WTC11 (cell line): Measurements from ENCODE around the gene IL1F10.

Source experiments
- EMX1 ChIP-seq: fragments of 250-450 bp; sonication (Bioruptor Pico); IDR thresholded peaks from 2 replicates; pipeline ENCODE4 v1.8.0; 2021; ENCODE audit warnings: mild to moderate bottlenecking
- ETV6 ChIP-seq: sonication (generic); formaldehyde crosslinking; IDR thresholded peaks from 2 replicates; pipeline ENCODE4 v1.8.1; 2022; ENCODE audit warnings: mild to moderate bottlenecking, missing genetic modification reagents
- NFYB ChIP-seq: sonication (generic); formaldehyde crosslinking; conservative IDR thresholded peaks from 2 replicates; pipeline ENCODE4 v1.8.0; 2022; ENCODE audit warnings: low read depth, missing genetic modification reagents
- SP1 ChIP-seq: sonication (generic); formaldehyde crosslinking; conservative IDR thresholded peaks from 2 replicates; pipeline ENCODE4 v1.8.1; 2022; ENCODE audit warnings: missing genetic modification reagents
- TF ChIP-seq, protein P1 (sequence below): sonication (generic); formaldehyde crosslinking; IDR thresholded peaks from 2 replicates; pipeline ENCODE4 v1.8.1; 2022; ENCODE audit warnings: missing genetic modification reagents, borderline replicate concordance
- TF ChIP-seq, protein P2 (sequence below): fragments of 200-600 bp; IDR thresholded peaks from 2 replicates; pipeline ENCODE4 v1.8.0; 2022; ENCODE audit warnings: antibody characterized with exemption
- TF ChIP-seq, protein P3 (sequence below): sonication (generic); formaldehyde crosslinking; IDR thresholded peaks from 2 replicates; pipeline ENCODE4 v1.8.1; 2022; ENCODE audit warnings: low read depth, mild to moderate bottlenecking, moderate library complexity, missing genetic modification reagents, borderline replicate concordance
- TF ChIP-seq, protein P4 (sequence below): sonication (generic); formaldehyde crosslinking; IDR thresholded peaks from 2 replicates; pipeline ENCODE4 v1.8.1; 2022; ENCODE audit warnings: low read depth, missing genetic modification reagents, borderline replicate concordance

DNA sequence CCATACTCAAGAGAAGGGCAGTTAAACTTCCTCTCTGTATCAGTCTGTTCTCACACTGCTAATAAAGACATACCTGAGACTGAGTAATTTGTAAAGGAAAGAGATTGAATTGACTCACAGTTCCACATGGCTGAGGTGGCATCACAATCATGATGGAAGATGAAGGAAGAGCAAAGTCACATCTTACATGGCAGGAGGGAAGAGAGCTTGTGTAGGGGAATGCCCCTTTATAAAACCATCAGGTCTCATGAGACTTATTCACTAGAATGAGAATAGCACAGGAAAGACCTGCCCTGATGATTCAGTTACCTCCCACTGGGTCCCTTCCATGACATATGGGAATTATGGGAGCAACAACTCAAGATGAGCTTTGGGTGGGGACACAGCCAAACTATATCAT lies 13.7 kb upstream of the IL1F10 start:
- no peak for TF ChIP-seq NFYB (CRISPR knock-in tag)
- TF ChIP-seq SP1 = no peak
- no peak for TF ChIP-seq EMX1 (CRISPR knock-in tag)
- TF ChIP-seq ETV6 (CRISPR knock-in tag) = no peak
- TF ChIP-seq, protein P1, sequence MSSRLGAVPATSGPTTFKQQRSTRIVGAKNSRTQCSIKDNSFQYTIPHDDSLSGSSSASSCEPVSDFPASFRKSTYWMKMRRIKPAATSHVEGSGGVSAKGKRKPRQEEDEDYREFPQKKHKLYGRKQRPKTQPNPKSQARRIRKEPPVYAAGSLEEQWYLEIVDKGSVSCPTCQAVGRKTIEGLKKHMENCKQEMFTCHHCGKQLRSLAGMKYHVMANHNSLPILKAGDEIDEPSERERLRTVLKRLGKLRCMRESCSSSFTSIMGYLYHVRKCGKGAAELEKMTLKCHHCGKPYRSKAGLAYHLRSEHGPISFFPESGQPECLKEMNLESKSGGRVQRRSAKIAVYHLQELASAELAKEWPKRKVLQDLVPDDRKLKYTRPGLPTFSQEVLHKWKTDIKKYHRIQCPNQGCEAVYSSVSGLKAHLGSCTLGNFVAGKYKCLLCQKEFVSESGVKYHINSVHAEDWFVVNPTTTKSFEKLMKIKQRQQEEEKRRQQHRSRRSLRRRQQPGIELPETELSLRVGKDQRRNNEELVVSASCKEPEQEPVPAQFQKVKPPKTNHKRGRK (CRISPR knock-in tag) = no peak
- TF ChIP-seq, protein P2, sequence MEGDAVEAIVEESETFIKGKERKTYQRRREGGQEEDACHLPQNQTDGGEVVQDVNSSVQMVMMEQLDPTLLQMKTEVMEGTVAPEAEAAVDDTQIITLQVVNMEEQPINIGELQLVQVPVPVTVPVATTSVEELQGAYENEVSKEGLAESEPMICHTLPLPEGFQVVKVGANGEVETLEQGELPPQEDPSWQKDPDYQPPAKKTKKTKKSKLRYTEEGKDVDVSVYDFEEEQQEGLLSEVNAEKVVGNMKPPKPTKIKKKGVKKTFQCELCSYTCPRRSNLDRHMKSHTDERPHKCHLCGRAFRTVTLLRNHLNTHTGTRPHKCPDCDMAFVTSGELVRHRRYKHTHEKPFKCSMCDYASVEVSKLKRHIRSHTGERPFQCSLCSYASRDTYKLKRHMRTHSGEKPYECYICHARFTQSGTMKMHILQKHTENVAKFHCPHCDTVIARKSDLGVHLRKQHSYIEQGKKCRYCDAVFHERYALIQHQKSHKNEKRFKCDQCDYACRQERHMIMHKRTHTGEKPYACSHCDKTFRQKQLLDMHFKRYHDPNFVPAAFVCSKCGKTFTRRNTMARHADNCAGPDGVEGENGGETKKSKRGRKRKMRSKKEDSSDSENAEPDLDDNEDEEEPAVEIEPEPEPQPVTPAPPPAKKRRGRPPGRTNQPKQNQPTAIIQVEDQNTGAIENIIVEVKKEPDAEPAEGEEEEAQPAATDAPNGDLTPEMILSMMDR = no peak
- TF ChIP-seq, protein P3, sequence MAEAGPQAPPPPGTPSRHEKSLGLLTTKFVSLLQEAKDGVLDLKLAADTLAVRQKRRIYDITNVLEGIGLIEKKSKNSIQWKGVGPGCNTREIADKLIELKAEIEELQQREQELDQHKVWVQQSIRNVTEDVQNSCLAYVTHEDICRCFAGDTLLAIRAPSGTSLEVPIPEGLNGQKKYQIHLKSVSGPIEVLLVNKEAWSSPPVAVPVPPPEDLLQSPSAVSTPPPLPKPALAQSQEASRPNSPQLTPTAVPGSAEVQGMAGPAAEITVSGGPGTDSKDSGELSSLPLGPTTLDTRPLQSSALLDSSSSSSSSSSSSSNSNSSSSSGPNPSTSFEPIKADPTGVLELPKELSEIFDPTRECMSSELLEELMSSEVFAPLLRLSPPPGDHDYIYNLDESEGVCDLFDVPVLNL = no peak
- TF ChIP-seq, protein P4, sequence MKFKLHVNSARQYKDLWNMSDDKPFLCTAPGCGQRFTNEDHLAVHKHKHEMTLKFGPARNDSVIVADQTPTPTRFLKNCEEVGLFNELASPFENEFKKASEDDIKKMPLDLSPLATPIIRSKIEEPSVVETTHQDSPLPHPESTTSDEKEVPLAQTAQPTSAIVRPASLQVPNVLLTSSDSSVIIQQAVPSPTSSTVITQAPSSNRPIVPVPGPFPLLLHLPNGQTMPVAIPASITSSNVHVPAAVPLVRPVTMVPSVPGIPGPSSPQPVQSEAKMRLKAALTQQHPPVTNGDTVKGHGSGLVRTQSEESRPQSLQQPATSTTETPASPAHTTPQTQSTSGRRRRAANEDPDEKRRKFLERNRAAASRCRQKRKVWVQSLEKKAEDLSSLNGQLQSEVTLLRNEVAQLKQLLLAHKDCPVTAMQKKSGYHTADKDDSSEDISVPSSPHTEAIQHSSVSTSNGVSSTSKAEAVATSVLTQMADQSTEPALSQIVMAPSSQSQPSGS (CRISPR knock-in tag) = no peak
